HG02943 (cell line): ENCODE data around the gene SMCO2.

Source experiments
- ATAC-seq: cut with Tn5 transposase; IDR thresholded peaks from one replicate; pipeline ENCODE4 v1.9.1; 2021; ENCODE audit warnings: mild to moderate bottlenecking, low read depth, moderate library complexity; ENCODE audit not compliant: unreplicated experiment

The SMCO2 gene

GRCh38 chr12:27548301-27549199 is 102.0 kb downstream of the SMCO2 start:
- no peak for ATAC-seq

- ATAC-seq = no peak
Observed at GRCh38 chr12:27549236-27549800, 102.8 kb downstream of the SMCO2 start.

GRCh38 chr12:27549801-27550652 is 103.5 kb downstream of the SMCO2 start:
- no peak for ATAC-seq

- ATAC-seq = no peak
Observed at GRCh38 chr12:27550653-27550975, 104.1 kb downstream of the SMCO2 start.

GRCh38 chr12:27551172-27551840 is 104.8 kb downstream of the SMCO2 start:
- ATAC-seq = no peak
